ENCODE data around the gene KRTAP10-9.

GRCh38 chr21:44649521-44650100 is 22.7 kb downstream of the KRTAP10-9 start:
- TF ChIP-seq CTCF (IDR thresholded peaks at IDR 0.05 in 4 of 5, conservative IDR thresholded peaks at IDR 0.05 in 1 of 5) (no peak), POLR2A (IDR thresholded peaks at IDR 0.05) (no peak)
